ENCODE data around the gene EGFLAM.

EGFLAM gene

DNA sequence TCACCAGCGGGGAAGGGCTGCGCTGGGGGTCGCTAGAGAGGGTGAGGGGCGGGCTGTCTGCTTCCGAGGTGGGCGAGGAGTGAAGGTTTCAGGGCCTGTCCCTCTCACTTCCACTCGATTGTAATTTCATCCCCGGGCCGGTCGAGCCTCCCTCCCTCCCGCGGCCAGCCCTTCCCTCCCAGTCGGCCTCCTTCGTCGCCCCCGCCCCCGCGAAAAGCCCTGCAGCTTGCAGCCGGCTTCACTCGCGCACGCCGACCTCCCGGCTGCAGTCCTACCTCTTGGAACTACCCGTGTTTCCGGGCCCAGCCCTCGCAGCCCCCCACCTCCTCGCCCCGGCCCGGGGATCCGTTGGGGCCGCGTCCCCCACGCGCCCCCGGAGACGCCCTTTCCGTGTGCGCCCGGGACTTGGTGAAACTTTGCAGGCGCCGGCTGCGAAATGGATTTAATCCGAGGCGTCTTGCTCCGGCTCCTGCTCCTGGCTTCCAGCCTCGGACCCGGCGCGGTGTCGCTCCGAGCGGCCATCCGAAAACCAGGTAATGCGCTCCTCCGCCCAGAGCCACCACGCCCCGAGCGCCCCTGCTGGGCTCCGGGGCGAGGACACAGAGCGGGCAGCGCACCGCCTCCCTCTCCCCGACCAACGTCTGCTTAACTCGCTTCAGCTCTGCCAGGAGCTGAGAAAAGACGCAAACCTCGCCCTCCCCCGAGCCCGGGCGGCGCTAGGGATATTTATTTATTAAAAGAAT lies at the start of gene EGFLAM:
Gene EGFLAM (plus strand): TSS at position 241 of the 743 bp plus-strand sequence. CDS start 196 bp downstream, at position 437.
- H3K27me3 Mint-ChIP-seq: peaks cover 76% of the 10 kb centered on the region
- H3K4me3 Mint-ChIP-seq: no peak within 1 kb of the TSS
- no peak within 1 kb of the TSS for H3K27ac Mint-ChIP-seq
- peaks cover 6% of the 10 kb centered on the region for H3K4me1 Mint-ChIP-seq
- H3K36me3 Mint-ChIP-seq: no peaks in the 10 kb centered on the region
- H3K9me3 Mint-ChIP-seq: peaks cover 6% of the 10 kb centered on the region
- no peak for ATAC-seq

DNA sequence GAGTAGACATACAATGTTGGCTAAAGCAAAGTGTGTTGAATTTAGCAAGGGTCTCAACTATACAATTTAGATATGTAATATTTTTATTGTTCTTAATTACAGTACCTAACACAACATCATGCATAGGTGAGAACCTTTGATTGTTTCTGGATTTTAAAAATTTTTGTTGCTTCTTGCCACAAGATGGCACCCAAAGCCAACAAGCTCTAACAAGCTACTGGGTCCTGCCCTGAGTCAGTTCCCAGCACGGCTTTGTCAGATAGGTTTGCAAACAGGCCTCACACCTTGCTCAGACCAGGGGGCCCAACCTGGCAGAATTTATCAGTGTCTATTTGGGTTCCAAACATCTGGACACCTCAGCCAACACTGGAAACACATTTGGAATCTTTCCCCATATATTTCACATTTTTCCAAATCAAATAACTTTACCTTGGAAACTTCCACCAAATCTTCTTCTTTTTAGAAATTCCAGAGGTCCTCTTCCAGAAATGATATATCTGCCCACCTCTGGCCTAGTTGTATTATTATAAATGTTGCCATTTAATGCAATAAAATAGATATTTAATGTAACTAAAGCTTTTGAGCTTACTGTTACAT lies 49.5 kb upstream of the EGFLAM start:
- no peaks in the 10 kb centered on the region for H3K36me3 Mint-ChIP-seq
- ATAC-seq: no peak
- H3K27me3 Mint-ChIP-seq: no peaks in the 10 kb centered on the region
- no peak overlapping the region for H3K27ac Mint-ChIP-seq
- H3K4me1 Mint-ChIP-seq: no peaks in the 10 kb centered on the region
- peaks cover 5% of the 10 kb centered on the region for H3K9me3 Mint-ChIP-seq
- no peak overlapping the region for H3K4me3 Mint-ChIP-seq

GRCh38 chr5:38210676-38211353 lies 47.5 kb upstream of the EGFLAM start:
- ATAC-seq: no peak
- Mint-ChIP-seq H3K36me3 (no peaks in the 10 kb centered on the region), H3K4me3 (no peak overlapping the region), H3K27ac (no peak overlapping the region), H3K9me3 (peaks cover 5% of the 10 kb centered on the region), H3K4me1 (no peaks in the 10 kb centered on the region), H3K27me3 (no peaks in the 10 kb centered on the region)

DNA sequence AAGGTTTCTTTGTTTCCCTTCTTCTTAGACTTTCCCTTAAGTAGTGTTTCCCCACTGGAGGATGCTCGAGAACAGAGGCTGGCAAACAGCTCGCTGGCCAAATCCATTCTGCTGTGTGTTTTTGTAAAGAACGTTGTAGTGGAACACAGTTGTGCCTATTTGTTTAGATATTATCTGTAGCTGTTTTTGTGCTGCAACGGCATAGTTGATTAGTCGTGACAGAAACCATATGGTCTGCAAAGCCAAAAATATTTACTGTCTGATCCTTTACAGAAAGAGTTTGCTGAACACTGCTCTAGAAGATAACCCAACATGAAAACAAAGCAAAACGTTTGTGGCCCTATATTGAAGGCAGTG lies 47.0 kb upstream of the EGFLAM start:
- Mint-ChIP-seq H3K36me3 (no peaks in the 10 kb centered on the region), H3K27me3 (no peaks in the 10 kb centered on the region), H3K4me3 (no peak overlapping the region), H3K9me3 (peaks cover 5% of the 10 kb centered on the region), H3K4me1 (no peaks in the 10 kb centered on the region), H3K27ac (no peak overlapping the region)
- ATAC-seq: no peak

DNA sequence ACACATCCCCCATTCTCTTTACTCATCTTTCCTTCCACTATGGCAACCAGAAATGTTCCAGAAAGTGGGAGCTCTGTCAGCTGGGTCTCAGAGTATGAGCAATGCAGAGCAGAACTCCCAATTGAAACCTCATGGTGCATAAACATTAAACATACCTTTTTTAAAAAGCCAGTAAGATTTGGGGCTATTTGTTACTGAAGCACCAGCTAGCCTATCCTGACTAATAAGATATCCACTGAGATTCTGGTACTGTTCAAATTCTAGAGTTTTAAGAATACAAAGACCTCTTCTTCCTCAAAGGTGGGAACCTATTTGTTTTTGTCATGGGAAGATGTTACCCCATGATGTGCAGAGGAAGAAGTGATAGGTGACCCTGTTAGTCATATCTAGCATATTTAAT lies 46.1 kb upstream of the EGFLAM start:
- H3K4me3 Mint-ChIP-seq: no peak overlapping the region
- no peak overlapping the region for H3K27ac Mint-ChIP-seq
- H3K36me3 Mint-ChIP-seq: no peaks in the 10 kb centered on the region
- no peaks in the 10 kb centered on the region for H3K27me3 Mint-ChIP-seq
- no peaks in the 10 kb centered on the region for H3K4me1 Mint-ChIP-seq
- no peak for ATAC-seq
- H3K9me3 Mint-ChIP-seq: peaks cover 5% of the 10 kb centered on the region

- Mint-ChIP-seq H3K9me3 (no peaks in the 10 kb centered on the region), H3K36me3 (no peaks in the 10 kb centered on the region), H3K4me1 (no peaks in the 10 kb centered on the region), H3K27ac (no peak overlapping the region), H3K4me3 (no peak overlapping the region), H3K27me3 (no peaks in the 10 kb centered on the region)
- no peak for ATAC-seq
Observed at GRCh38 chr5:38226091-38226490, 32.3 kb upstream of the EGFLAM start.

DNA sequence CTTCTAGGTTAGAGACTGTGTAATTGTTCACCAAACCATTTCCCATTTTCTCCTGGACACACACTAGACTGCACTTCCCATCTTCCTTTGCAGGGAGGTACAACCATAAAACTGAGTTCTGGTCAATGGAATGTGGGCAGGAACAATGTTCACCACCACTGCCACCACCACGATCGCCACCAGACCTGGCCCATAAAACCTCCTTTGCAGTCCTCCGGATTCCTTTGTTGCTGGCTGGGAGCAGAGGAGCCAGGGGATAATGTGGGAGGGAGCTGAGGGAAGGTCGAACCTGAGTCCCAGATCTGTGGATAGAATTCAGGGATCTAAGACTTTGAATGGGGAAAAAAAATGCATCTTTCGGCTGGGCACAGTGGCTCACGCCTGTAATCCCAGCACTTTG lies 29.4 kb upstream of the EGFLAM start:
- Mint-ChIP-seq H3K4me1 (no peaks in the 10 kb centered on the region), H3K9me3 (peaks cover 4% of the 10 kb centered on the region), H3K36me3 (no peaks in the 10 kb centered on the region), H3K27ac (no peak overlapping the region), H3K4me3 (no peak overlapping the region), H3K27me3 (no peaks in the 10 kb centered on the region)
- ATAC-seq: no peak

DNA sequence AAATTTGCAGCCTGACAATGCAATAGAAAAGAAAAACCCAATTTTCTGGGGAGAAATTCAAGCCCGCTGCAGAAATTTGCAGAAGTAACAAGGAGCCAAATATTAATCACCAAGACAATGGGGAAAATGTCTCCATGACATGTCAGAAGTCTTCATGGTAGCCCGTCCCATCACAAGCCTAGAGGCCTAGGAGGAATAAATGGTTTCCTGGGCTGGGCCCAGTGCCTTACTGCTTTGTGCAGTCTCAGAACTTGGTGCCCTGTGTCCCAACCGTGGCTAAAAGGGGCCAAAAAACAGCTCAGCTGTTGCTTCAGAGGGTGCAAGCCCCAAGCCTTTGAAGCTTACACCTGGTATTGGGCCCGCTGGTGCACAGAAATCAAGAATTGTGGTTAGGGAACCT lies 23.6 kb upstream of the EGFLAM start:
- peaks cover 17% of the 10 kb centered on the region for H3K9me3 Mint-ChIP-seq
- H3K4me3 Mint-ChIP-seq: no peak overlapping the region
- no peaks in the 10 kb centered on the region for H3K27me3 Mint-ChIP-seq
- ATAC-seq: no peak
- H3K4me1 Mint-ChIP-seq: no peaks in the 10 kb centered on the region
- H3K36me3 Mint-ChIP-seq: no peaks in the 10 kb centered on the region
- no peak overlapping the region for H3K27ac Mint-ChIP-seq

GRCh38 chr5:38237681-38238080 lies 20.7 kb upstream of the EGFLAM start:
- H3K4me3 Mint-ChIP-seq: no peak overlapping the region
- peaks cover 14% of the 10 kb centered on the region for H3K9me3 Mint-ChIP-seq
- no peaks in the 10 kb centered on the region for H3K4me1 Mint-ChIP-seq
- ATAC-seq: no peak
- H3K36me3 Mint-ChIP-seq: no peaks in the 10 kb centered on the region
- no peak overlapping the region for H3K27ac Mint-ChIP-seq
- no peaks in the 10 kb centered on the region for H3K27me3 Mint-ChIP-seq

DNA sequence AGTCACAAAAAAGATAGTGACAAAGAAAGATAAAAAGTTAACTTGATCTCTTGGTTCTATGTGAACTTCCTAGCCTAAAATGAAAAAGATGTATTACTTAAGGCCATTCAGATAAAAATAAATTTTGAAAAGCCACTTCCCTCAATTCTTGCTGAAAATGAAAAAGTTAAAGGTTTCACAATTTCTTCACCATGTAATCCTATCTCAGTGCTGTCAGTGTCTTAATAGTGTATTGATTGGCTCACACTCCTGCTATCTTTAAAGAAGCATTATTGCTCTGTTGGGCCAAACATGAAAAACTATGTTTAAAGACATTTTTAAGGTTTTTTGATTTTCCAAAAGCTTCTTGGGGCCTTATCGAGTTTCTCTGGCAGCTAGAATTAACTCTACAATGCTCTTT lies 18.1 kb upstream of the EGFLAM start:
- Mint-ChIP-seq H3K9me3 (peaks cover 6% of the 10 kb centered on the region), H3K4me3 (no peak overlapping the region), H3K27ac (no peak overlapping the region), H3K27me3 (no peaks in the 10 kb centered on the region), H3K36me3 (no peaks in the 10 kb centered on the region), H3K4me1 (no peaks in the 10 kb centered on the region)
- ATAC-seq: no peak

DNA sequence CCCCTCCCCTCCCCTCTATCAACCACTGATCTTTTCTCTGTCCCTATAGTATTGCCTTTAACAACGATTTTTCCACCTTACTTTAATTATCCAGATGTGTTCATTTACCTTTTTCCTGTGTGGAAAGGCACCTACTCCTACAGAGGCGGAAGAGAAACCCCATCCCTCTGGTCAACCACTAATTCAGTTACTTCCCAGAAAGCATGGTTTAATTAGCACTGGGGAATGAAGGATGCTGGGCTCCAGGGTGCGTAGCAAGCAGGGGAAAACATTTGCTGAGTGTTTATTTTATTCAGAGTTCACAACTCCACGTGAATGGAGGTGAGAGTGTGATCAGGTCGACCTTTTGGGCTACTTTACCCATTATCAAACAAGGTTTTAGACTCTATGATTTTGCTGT lies 16.7 kb upstream of the EGFLAM start:
- no peak overlapping the region for H3K4me3 Mint-ChIP-seq
- H3K4me1 Mint-ChIP-seq: no peaks in the 10 kb centered on the region
- no peak overlapping the region for H3K27ac Mint-ChIP-seq
- H3K27me3 Mint-ChIP-seq: no peaks in the 10 kb centered on the region
- no peaks in the 10 kb centered on the region for H3K9me3 Mint-ChIP-seq
- H3K36me3 Mint-ChIP-seq: no peaks in the 10 kb centered on the region
- no peak for ATAC-seq

GRCh38 chr5:38245307-38245706 lies 13.1 kb upstream of the EGFLAM start:
- Mint-ChIP-seq H3K27ac (no peak overlapping the region), H3K9me3 (peaks cover 2% of the 10 kb centered on the region), H3K36me3 (no peaks in the 10 kb centered on the region), H3K27me3 (no peaks in the 10 kb centered on the region), H3K4me1 (no peaks in the 10 kb centered on the region), H3K4me3 (no peak overlapping the region)
- ATAC-seq: no peak

DNA sequence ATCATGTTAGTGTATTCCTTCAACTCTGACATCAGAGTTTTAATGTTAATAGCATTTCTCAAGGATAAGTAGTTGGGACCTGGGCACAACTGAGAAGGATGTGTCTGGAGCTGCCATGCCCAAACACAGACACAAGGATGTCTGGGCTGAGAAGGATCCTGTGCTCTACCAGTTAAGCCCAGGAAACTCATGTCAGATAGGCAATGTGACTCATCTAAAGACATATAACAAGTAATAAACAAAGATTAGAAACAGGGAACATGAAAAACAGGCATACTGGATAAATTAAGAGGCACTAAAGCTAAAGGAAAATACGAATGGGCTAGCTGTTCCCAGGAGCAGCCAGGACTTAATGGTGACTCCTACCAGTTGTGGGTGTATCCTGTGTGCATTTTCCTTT lies 9.1 kb upstream of the EGFLAM start:
- no peaks in the 10 kb centered on the region for H3K4me1 Mint-ChIP-seq
- H3K36me3 Mint-ChIP-seq: no peaks in the 10 kb centered on the region
- H3K9me3 Mint-ChIP-seq: peaks cover 11% of the 10 kb centered on the region
- no peak overlapping the region for H3K4me3 Mint-ChIP-seq
- H3K27me3 Mint-ChIP-seq: peaks cover 15% of the 10 kb centered on the region
- no peak overlapping the region for H3K27ac Mint-ChIP-seq
- ATAC-seq: no peak

GRCh38 chr5:38249812-38250211 lies 8.5 kb upstream of the EGFLAM start:
- Mint-ChIP-seq H3K4me3 (no peak overlapping the region), H3K36me3 (no peaks in the 10 kb centered on the region), H3K27ac (no peak overlapping the region), H3K4me1 (no peaks in the 10 kb centered on the region), H3K27me3 (peaks cover 15% of the 10 kb centered on the region), H3K9me3 (peaks cover 11% of the 10 kb centered on the region)
- no peak for ATAC-seq

- peaks cover 24% of the 10 kb centered on the region for H3K27me3 Mint-ChIP-seq
- peaks cover 11% of the 10 kb centered on the region for H3K9me3 Mint-ChIP-seq
- no peaks in the 10 kb centered on the region for H3K4me1 Mint-ChIP-seq
- no peaks in the 10 kb centered on the region for H3K36me3 Mint-ChIP-seq
- ATAC-seq: no peak
- no peak overlapping the region for H3K27ac Mint-ChIP-seq
- no peak overlapping the region for H3K4me3 Mint-ChIP-seq
Observed at GRCh38 chr5:38250763-38251448, 7.5 kb upstream of the EGFLAM start.

Measured in stimulated activated memory B cell treated with anti-CD40 and anti-IgM and Interleukin-4, amounts not matched to agents 10 μg/mL and 1 μg/mL and 100 μg/mL, for 72 hours (primary cell).